Liver (tissue), 9 donors: ENCODE results near the gene IER2. TPM values are rescaled to one million over a fixed set of nuclear protein-coding genes. Genes with fewer than 3 reads are reported as not detected.

Experiments
- DNase-seq: peaks from one replicate; pipeline ENCODE4 v3.0.0-alpha.2; 2017; ENCODE audit warnings: low spot score
- H3K27ac ChIP-seq, 2 donors: one replicate each; pipeline ENCODE4 v1.7.0; 2013; ENCODE audit warnings: inconsistent platforms in 2 of 2, low read length in 2 of 2, control low read depth in 1 of 2, low read depth in 1 of 2, mild to moderate bottlenecking in 1 of 2
- H3K27me3 ChIP-seq, 4 donors: one replicate each; pipeline versions ENCODE4 v1.6.1 to v1.7.0; 2013; ENCODE audit warnings: low read length in 3 of 4, inconsistent platforms in 1 of 4, mild to moderate bottlenecking in 1 of 4, moderate library complexity in 1 of 4; ENCODE audit not compliant: control insufficient read depth in 4 of 4, insufficient read depth in 4 of 4
- H3K36me3 ChIP-seq, 4 donors: one replicate each; pipeline versions ENCODE4 v1.6.1 to v1.7.0; 2013; ENCODE audit warnings: low read length in 3 of 4, mild to moderate bottlenecking in 3 of 4, low read depth in 1 of 4, moderate library complexity in 1 of 4; ENCODE audit not compliant: control insufficient read depth in 4 of 4, insufficient read depth in 3 of 4
- H3K4me1 ChIP-seq, 4 donors: one replicate each; pipeline versions ENCODE4 v1.6.1 to v1.7.0; 2013; ENCODE audit warnings: low read length in 3 of 4, mild to moderate bottlenecking in 3 of 4, moderate library complexity in 1 of 4; ENCODE audit not compliant: control insufficient read depth in 4 of 4, insufficient read depth in 4 of 4
- H3K4me3 ChIP-seq, 3 donors: one replicate each; pipeline versions ENCODE4 v1.6.1 to v1.7.0; 2013; ENCODE audit warnings: low read length in 3 of 3, control low read depth in 1 of 3, low read depth in 1 of 3, mild to moderate bottlenecking in 1 of 3
- H3K9ac ChIP-seq, 2 donors: one replicate each; pipeline ENCODE4 v1.7.0; 2013; ENCODE audit warnings: low read length in 2 of 2, mild to moderate bottlenecking in 2 of 2, moderate library complexity in 2 of 2, control low read depth in 1 of 2, low read depth in 1 of 2
- H3K9me3 ChIP-seq, 4 donors: one replicate each; pipeline versions ENCODE4 v1.6.1 to v1.7.0; 2013; ENCODE audit warnings: low read length in 3 of 4; ENCODE audit not compliant: control insufficient read depth in 4 of 4
- CTCF ChIP-seq: fragments of 150-350 bp; IDR thresholded peaks from 2 replicates; pipeline ENCODE4 v1.5.1; 2017; ENCODE audit warnings: improper control_type of control experiment, low read depth, low read length; ENCODE audit not compliant: missing input control
- EGR1 ChIP-seq, 2 donors: IDR thresholded peaks; 2 replicates each; pipeline ENCODE4 v1.6.1; 2016 to 2018; ENCODE audit warnings: antibody characterized with exemption in 2 of 2, low read depth in 2 of 2
- FOXA1 ChIP-seq: IDR thresholded peaks from 2 replicates; pipeline ENCODE4 v1.6.1; 2016; ENCODE audit warnings: antibody characterized with exemption
- FOXA2 ChIP-seq: IDR thresholded peaks from 2 replicates; pipeline ENCODE4 v1.6.1; 2016; ENCODE audit warnings: antibody characterized with exemption
- GABPA ChIP-seq, 2 donors: IDR thresholded peaks in 1 of 2; conservative IDR thresholded peaks in 1 of 2; 2 replicates each; pipeline ENCODE4 v1.6.1; 2016; ENCODE audit warnings: antibody characterized with exemption in 2 of 2, mild to moderate bottlenecking in 1 of 2, moderate library complexity in 1 of 2
- HNF4A ChIP-seq, 2 donors: conservative IDR thresholded peaks; 2 replicates each; pipeline ENCODE4 v1.6.1; 2016; ENCODE audit warnings: antibody characterized with exemption in 2 of 2, mild to moderate bottlenecking in 2 of 2
- HNF4G ChIP-seq: IDR thresholded peaks from 2 replicates; pipeline ENCODE4 v1.6.1; 2016; ENCODE audit warnings: antibody characterized with exemption
- JUND ChIP-seq, 2 donors: IDR thresholded peaks; 2 replicates each; pipeline ENCODE4 v1.6.1; 2016; ENCODE audit warnings: antibody characterized with exemption in 2 of 2
- MAX ChIP-seq: IDR thresholded peaks from 2 replicates; pipeline ENCODE4 v1.6.1; 2016; ENCODE audit warnings: antibody characterized with exemption
- RAD21 ChIP-seq, 2 donors: IDR thresholded peaks; 2 replicates each; pipeline ENCODE4 v1.6.1; 2016; ENCODE audit warnings: antibody characterized with exemption in 2 of 2, mild to moderate bottlenecking in 2 of 2
- REST ChIP-seq: IDR thresholded peaks from 2 replicates; pipeline ENCODE4 v1.6.1; 2016; ENCODE audit warnings: antibody characterized with exemption, mild to moderate bottlenecking
- RXRA ChIP-seq, 2 donors: IDR thresholded peaks; 2 replicates each; pipeline ENCODE4 v1.6.1; 2017 to 2018; ENCODE audit warnings: antibody characterized with exemption in 2 of 2, mild to moderate bottlenecking in 1 of 2
- SP1 ChIP-seq: IDR thresholded peaks from 2 replicates; pipeline ENCODE4 v1.6.1; 2018; ENCODE audit warnings: antibody characterized with exemption, mild to moderate bottlenecking
- YY1 ChIP-seq: IDR thresholded peaks from 2 replicates; pipeline ENCODE4 v1.6.1; 2016; ENCODE audit warnings: antibody characterized with exemption, mild to moderate bottlenecking
- ZBTB33 ChIP-seq: IDR thresholded peaks from 2 replicates; pipeline ENCODE4 v1.6.1; 2016; ENCODE audit warnings: antibody characterized with exemption
- WGBS: extraction: QIAGEN DNeasy Blood & Tissue Kit; methylation state at CpG from one replicate; pipeline ENCODE4 v1.1.7; 2013; 5-methylcytosine and 5-hydroxymethylcytosine counted together
- polyA plus RNA-seq, 2 donors: library from polyadenylated mRNA; stranded (reverse) in 1 of 2; unstranded in 1 of 2; fragments of 200-250 nt in 1 of 2; fragments of >200 nt in 1 of 2; fragmentation: Nextera tagmentation in 1 of 2; extraction: Ambion mirVana in 1 of 2; gene quantifications; one replicate each; pipeline versions ENCODE4 v1.2.1 to v1.2.3, GENCODE V29; 2013 to 2015
- total RNA-seq, 2 donors: library from RNA; depleted of rRNA; stranded (reverse); fragments of >200 nt; gene quantifications; one replicate each; pipeline ENCODE4 v1.2.3, GENCODE V29; 2014
- donor health status: healthy.
- donor health status: healthy.
- donor health status: healthy.
- donor health status: healthy.
- donor health status: healthy.

IER2 gene
- total and polyA plus RNA-seq, 4 donors = 11.4 to 38.9 (median 21.9) TPM

- H3K9me3 ChIP-seq = no peaks in the 10 kb centered on the region
- WGBS = 25% methylated on average over 11 of the region's 11 CpGs
These were observed 45.5 kb downstream of the IER2 start for GRCh38 chr19:13195678-13196077.

GRCh38 chr19:13198634-13199033, 48.4 kb downstream of the IER2 start:
- Histone ChIP-seq H3K9ac (no peak overlapping the region), H3K36me3 (no peaks in the 10 kb centered on the region), H3K9me3 (no peaks in the 10 kb centered on the region), H3K27me3 (no peaks in the 10 kb centered on the region), H3K27ac (no peak overlapping the region), H3K4me3 (no peak overlapping the region), H3K4me1 (peaks cover 3 to 17% (median 11%) of the 10 kb centered on the region in 4 donors)
- no peak for DNase-seq
- WGBS = 92% methylated on average over 18 of the region's 18 CpGs
- TF ChIP-seq FOXA2 = no peak
- no peak for TF ChIP-seq MAX
- no peak for TF ChIP-seq YY1
- TF ChIP-seq HNF4A (conservative IDR thresholded peaks at IDR 0.05) = no peak
- no peak for TF ChIP-seq SP1
- no peak for TF ChIP-seq CTCF
- no peak for TF ChIP-seq ZBTB33
- TF ChIP-seq FOXA1 = no peak
- no peak for TF ChIP-seq RAD21 (IDR thresholded peaks at IDR 0.05)
- TF ChIP-seq JUND (IDR thresholded peaks at IDR 0.05) = no peak

More at GRCh38 chr19:13195678-13196077, 45.5 kb downstream of the IER2 start:
- Histone ChIP-seq H3K9ac (no peak overlapping the region), H3K4me1 (peaks cover 9 to 23% (median 16%) of the 10 kb centered on the region in 4 donors), H3K36me3 (no peaks in the 10 kb centered on the region), H3K4me3 (no peak overlapping the region), H3K27ac (peak overlapping the region; percentile 59 to 72), H3K27me3 (no peaks in the 10 kb centered on the region)
- no peak for TF ChIP-seq GABPA (IDR thresholded peaks at IDR 0.05 in 1 of 2, conservative IDR thresholded peaks at IDR 0.05 in 1 of 2)
- TF ChIP-seq EGR1 (IDR thresholded peaks at IDR 0.05; ENCODE audit: low read depth in 2 of 2) = no peak
- peak; percentile 83 to 92 for TF ChIP-seq RXRA (IDR thresholded peaks at IDR 0.05)
- TF ChIP-seq YY1 = peak; percentile 61
- TF ChIP-seq SP1 = peak; percentile 60
- no peak for TF ChIP-seq CTCF
- TF ChIP-seq HNF4G = no peak
- no peak for TF ChIP-seq MAX
- peak in 1 of 2 donors; percentile 18 for TF ChIP-seq JUND (IDR thresholded peaks at IDR 0.05)
- peak; percentile 20 to 53 for TF ChIP-seq RAD21 (IDR thresholded peaks at IDR 0.05)
- TF ChIP-seq REST = peak; percentile 19
- peak; percentile 51 to 63 for TF ChIP-seq HNF4A (conservative IDR thresholded peaks at IDR 0.05)
- TF ChIP-seq FOXA2 = no peak
- peak; percentile 68 for DNase-seq
